HepG2 (cell line): ENCODE measurements around the gene S100A16. TPM values are rescaled to one million over a fixed set of nuclear protein-coding genes. Genes with fewer than 3 reads are reported as not detected.

ENCODE experiments used
- CENPT ChIP-seq: sonication (generic); formaldehyde crosslinking; IDR thresholded peaks from 2 replicates; pipeline ENCODE4 v1.8.0; 2022; ENCODE audit warnings: low read depth, mild to moderate bottlenecking, moderate library complexity, missing genetic modification reagents
- EZH2 ChIP-seq: conservative IDR thresholded peaks from 2 replicates; pipeline ENCODE4 v1.6.1; 2012; ENCODE audit warnings: mild to moderate bottlenecking, low read depth, low read length, moderate library complexity
- FOSL1 ChIP-seq: sonication (generic); formaldehyde crosslinking; IDR thresholded peaks from 2 replicates; pipeline ENCODE4 v1.9.0; 2021; ENCODE audit warnings: missing genetic modification reagents, borderline replicate concordance
- GZF1 ChIP-seq: sonication (generic); formaldehyde crosslinking; IDR thresholded peaks from 2 replicates; pipeline ENCODE4 v1.5.1; 2020; ENCODE audit warnings: mild to moderate bottlenecking, missing genetic modification reagents
- KDM5B ChIP-seq: sonication (generic); formaldehyde crosslinking; IDR thresholded peaks from 2 replicates; pipeline ENCODE4 v1.4.0; 2020; ENCODE audit warnings: missing genetic modification reagents, mild to moderate bottlenecking, borderline replicate concordance
- MIER3 ChIP-seq: IDR thresholded peaks from 2 replicates; pipeline ENCODE4 v1.6.1; 2016; ENCODE audit warnings: missing compliant biosample characterization, borderline replicate concordance
- MYC ChIP-seq: sonication (generic); formaldehyde crosslinking; IDR thresholded peaks from 2 replicates; pipeline ENCODE4 v1.9.0; 2021; ENCODE audit warnings: missing genetic modification reagents, borderline replicate concordance
- NPAS2 ChIP-seq: sonication (generic); formaldehyde crosslinking; IDR thresholded peaks from 2 replicates; pipeline ENCODE4 v1.8.0; 2022; ENCODE audit warnings: mild to moderate bottlenecking, missing genetic modification reagents, borderline replicate concordance
- NR2F6 ChIP-seq, 2 experiments: IDR thresholded peaks; 2 replicates each; pipeline ENCODE4 v1.6.1; 2016; ENCODE audit warnings: antibody characterized with exemption in 1 of 2, mild to moderate bottlenecking in 1 of 2
- SAP130 ChIP-seq: IDR thresholded peaks from 2 replicates; pipeline ENCODE4 v1.6.1; 2016; ENCODE audit warnings: low read depth
- USF2 ChIP-seq, 2 experiments: sonication (generic) in 1 of 2; formaldehyde crosslinking in 1 of 2; IDR thresholded peaks; 2 replicates each; pipeline versions ENCODE4 v1.5.1 to v1.6.1; 2011 to 2020; ENCODE audit warnings: borderline replicate concordance in 1 of 2, low read depth in 1 of 2, low read length in 1 of 2, mild to moderate bottlenecking in 1 of 2, missing genetic modification reagents in 1 of 2, moderate library complexity in 1 of 2
- XRCC5 ChIP-seq: fragments of 200-400 bp; formaldehyde crosslinking; optimal IDR thresholded peaks from 2 replicates; pipeline ENCODE3; 2017; ENCODE audit warnings: mild to moderate bottlenecking, low read length
- ZBTB10 ChIP-seq: sonication (generic); formaldehyde crosslinking; IDR thresholded peaks from 2 replicates; pipeline ENCODE4 v1.4.0; 2020; ENCODE audit warnings: missing genetic modification reagents, borderline replicate concordance
- ZNF354B ChIP-seq: sonication (generic); formaldehyde crosslinking; IDR thresholded peaks from 2 replicates; pipeline ENCODE4 v1.8.0; 2022; ENCODE audit warnings: mild to moderate bottlenecking, missing genetic modification reagents
- ZNF619 ChIP-seq: sonication (generic); formaldehyde crosslinking; IDR thresholded peaks from 2 replicates; pipeline ENCODE4 v1.4.0; 2020; ENCODE audit warnings: mild to moderate bottlenecking, missing genetic modification reagents
- ZNF75D ChIP-seq: sonication (generic); formaldehyde crosslinking; IDR thresholded peaks from 2 replicates; pipeline ENCODE4 v1.8.1; 2023; ENCODE audit warnings: missing genetic modification reagents, mild to moderate bottlenecking, borderline replicate concordance
- polyA plus RNA-seq, 8 experiments: library from polyadenylated mRNA; depleted of rRNA in 3 of 8; stranded (reverse) in 7 of 8; unstranded in 1 of 8; fragments of >200 nt; fragmentation: Illumina TruSeq in 4 of 8; extraction: Trizol in 4 of 8; gene quantifications; 2 replicates each; pipeline versions ENCODE4 v1.2.1 to v1.2.3, GENCODE V29; 2011 to 2016; ENCODE audit warnings: low read depth in 4 of 8, missing spikeins in 1 of 8, mixed read lengths in 1 of 8; ENCODE audit not compliant: insufficient read depth in 1 of 8
- total RNA-seq, 5 experiments: library from RNA; depleted of rRNA; stranded (reverse); fragments of >200 nt; fragmentation: Illumina TruSeq; extraction: Trizol; gene quantifications; 2 replicates each; pipeline ENCODE4 v1.2.3, GENCODE V29; 2016; ENCODE audit warnings: low read depth in 1 of 5
- TF ChIP-seq, protein P1 (sequence below): sonication (generic); formaldehyde crosslinking; conservative IDR thresholded peaks from 2 replicates; pipeline ENCODE4 v1.4.0; 2020; ENCODE audit warnings: missing genetic modification reagents
- TF ChIP-seq, protein P2 (sequence below): sonication (generic); formaldehyde crosslinking; IDR thresholded peaks from 2 replicates; pipeline ENCODE4 v1.4.0; 2020; ENCODE audit warnings: missing genetic modification reagents
- TF ChIP-seq, protein P3 (sequence below): sonication (generic); formaldehyde crosslinking; IDR thresholded peaks from 2 replicates; pipeline ENCODE4 v1.4.0; 2020; ENCODE audit warnings: mild to moderate bottlenecking, missing genetic modification reagents

The S100A16 gene
- total and polyA plus RNA-seq, 2 of the 13 experiments (the other 11 are each of a cell fraction or from before 2014, with no cell fraction given), result 46.0 to 195 TPM

DNA sequence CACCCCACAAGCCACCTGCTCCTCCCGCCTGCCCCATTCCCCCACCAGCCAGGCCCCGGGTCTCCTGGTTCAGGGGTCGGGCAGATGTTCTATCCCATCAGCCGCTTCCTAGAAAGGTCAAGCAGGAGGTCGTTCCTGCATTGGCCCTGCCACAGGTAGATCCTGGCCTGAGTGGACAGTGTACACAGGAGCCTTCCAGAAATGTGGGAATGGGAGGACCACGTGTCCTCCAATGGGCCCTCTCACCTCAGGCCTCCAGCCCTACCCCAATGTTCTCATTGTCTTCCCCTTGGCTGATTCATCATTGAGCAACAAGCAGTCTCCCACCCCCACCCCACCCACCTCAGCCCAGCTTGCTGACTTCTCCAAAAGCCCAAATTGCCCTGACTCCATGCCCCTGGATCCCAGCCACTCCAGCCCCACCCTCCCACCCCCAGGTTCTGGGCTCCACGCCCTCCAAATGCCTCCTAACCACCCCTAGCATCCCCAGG is 2.1 kb downstream of the S100A16 start (continued):
- TF ChIP-seq ZNF75D, result no peak
- no peak for TF ChIP-seq USF2 (IDR thresholded peaks at IDR 0.05; ENCODE audit: low read depth, low read length)
- TF ChIP-seq USF2 (CRISPR knock-in tag; IDR thresholded peaks at IDR 0.05; ENCODE audit: borderline replicate concordance), result no peak
- no peak for TF ChIP-seq ZNF354B (CRISPR knock-in tag)
- TF ChIP-seq XRCC5, result no peak
- no peak for TF ChIP-seq KDM5B (CRISPR knock-in tag)
- TF ChIP-seq, protein P1, sequence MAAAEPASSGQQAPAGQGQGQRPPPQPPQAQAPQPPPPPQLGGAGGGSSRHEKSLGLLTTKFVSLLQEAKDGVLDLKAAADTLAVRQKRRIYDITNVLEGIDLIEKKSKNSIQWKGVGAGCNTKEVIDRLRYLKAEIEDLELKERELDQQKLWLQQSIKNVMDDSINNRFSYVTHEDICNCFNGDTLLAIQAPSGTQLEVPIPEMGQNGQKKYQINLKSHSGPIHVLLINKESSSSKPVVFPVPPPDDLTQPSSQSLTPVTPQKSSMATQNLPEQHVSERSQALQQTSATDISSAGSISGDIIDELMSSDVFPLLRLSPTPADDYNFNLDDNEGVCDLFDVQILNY (CRISPR knock-in tag), result no peak
- TF ChIP-seq MYC, result peak; percentile 17; the same call in 1 of the 2 replicates
- TF ChIP-seq GZF1 (CRISPR knock-in tag), result no peak
- no peak for TF ChIP-seq CENPT (CRISPR knock-in tag)
- TF ChIP-seq MIER3, result no peak
- no peak for TF ChIP-seq NPAS2 (CRISPR knock-in tag)
- no peak for TF ChIP-seq FOSL1 (CRISPR knock-in tag)
- TF ChIP-seq ZNF619 (CRISPR knock-in tag), result no peak
- TF ChIP-seq EZH2, result no peak
- TF ChIP-seq, protein P2, sequence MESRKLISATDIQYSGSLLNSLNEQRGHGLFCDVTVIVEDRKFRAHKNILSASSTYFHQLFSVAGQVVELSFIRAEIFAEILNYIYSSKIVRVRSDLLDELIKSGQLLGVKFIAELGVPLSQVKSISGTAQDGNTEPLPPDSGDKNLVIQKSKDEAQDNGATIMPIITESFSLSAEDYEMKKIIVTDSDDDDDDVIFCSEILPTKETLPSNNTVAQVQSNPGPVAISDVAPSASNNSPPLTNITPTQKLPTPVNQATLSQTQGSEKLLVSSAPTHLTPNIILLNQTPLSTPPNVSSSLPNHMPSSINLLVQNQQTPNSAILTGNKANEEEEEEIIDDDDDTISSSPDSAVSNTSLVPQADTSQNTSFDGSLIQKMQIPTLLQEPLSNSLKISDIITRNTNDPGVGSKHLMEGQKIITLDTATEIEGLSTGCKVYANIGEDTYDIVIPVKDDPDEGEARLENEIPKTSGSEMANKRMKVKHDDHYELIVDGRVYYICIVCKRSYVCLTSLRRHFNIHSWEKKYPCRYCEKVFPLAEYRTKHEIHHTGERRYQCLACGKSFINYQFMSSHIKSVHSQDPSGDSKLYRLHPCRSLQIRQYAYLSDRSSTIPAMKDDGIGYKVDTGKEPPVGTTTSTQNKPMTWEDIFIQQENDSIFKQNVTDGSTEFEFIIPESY (CRISPR knock-in tag), result no peak
- TF ChIP-seq, protein P3, sequence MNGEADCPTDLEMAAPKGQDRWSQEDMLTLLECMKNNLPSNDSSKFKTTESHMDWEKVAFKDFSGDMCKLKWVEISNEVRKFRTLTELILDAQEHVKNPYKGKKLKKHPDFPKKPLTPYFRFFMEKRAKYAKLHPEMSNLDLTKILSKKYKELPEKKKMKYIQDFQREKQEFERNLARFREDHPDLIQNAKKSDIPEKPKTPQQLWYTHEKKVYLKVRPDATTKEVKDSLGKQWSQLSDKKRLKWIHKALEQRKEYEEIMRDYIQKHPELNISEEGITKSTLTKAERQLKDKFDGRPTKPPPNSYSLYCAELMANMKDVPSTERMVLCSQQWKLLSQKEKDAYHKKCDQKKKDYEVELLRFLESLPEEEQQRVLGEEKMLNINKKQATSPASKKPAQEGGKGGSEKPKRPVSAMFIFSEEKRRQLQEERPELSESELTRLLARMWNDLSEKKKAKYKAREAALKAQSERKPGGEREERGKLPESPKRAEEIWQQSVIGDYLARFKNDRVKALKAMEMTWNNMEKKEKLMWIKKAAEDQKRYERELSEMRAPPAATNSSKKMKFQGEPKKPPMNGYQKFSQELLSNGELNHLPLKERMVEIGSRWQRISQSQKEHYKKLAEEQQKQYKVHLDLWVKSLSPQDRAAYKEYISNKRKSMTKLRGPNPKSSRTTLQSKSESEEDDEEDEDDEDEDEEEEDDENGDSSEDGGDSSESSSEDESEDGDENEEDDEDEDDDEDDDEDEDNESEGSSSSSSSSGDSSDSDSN (CRISPR knock-in tag), result no peak
- TF ChIP-seq NR2F6 (IDR thresholded peaks at IDR 0.05), result no peak
- peak; percentile 24; the same call in 1 of the 2 replicates for TF ChIP-seq NR2F6 (CRISPR knock-in tag; IDR thresholded peaks at IDR 0.05)
- no peak for TF ChIP-seq ZBTB10
- TF ChIP-seq SAP130 (CRISPR knock-in tag), result 0 out of 2 replicates have a peak, but pooled peaks have one; percentile 12
